Coronary artery (tissue), 2 donors: ENCODE data around the gene RPS24.

ENCODE experiments used
- DNase-seq: peaks from one replicate; pipeline ENCODE4 v3.0.0-alpha.2; 2017; ENCODE audit warnings: low spot score
- H3K27ac ChIP-seq, 2 donors: fragments of 200-600 bp; sonication (generic); one replicate each; pipeline ENCODE4 v1.5.1; 2016 to 2019
- H3K4me3 ChIP-seq: fragments of 200-600 bp; sonication (generic); 2 replicates; pipeline ENCODE4 v1.5.1; 2016; ENCODE audit warnings: mild to moderate bottlenecking, moderate library complexity
- CTCF ChIP-seq: fragments of 200-600 bp; sonication (generic); IDR thresholded peaks from one replicate; pipeline ENCODE4 v1.5.1; 2019; ENCODE audit warnings: antibody characterized with exemption

The RPS24 gene

GRCh38 chr10:78025685-78026364, 7.8 kb upstream of the RPS24 start:
- no peak overlapping the region for H3K4me3 ChIP-seq
- DNase-seq, result no peak
- TF ChIP-seq CTCF, result no peak
- H3K27ac ChIP-seq, result no peak overlapping the region

GRCh38 chr10:78028438-78029268, 5.0 kb upstream of the RPS24 start:
- no peak for DNase-seq
- peak overlapping the region; percentile 76 for H3K4me3 ChIP-seq
- peak overlapping the region; percentile 74 to 77 for H3K27ac ChIP-seq
- TF ChIP-seq CTCF, result no peak

GRCh38 chr10:78029269-78030226, 4.1 kb upstream of the RPS24 start, which contains the start of gene POLR3A:
Gene POLR3A (minus strand): TSS chr10:78029515. CDS start chr10:78029407, 108 bp downstream.
- H3K4me3 ChIP-seq, result peak within 1 kb of the TSS; percentile 76
- peak; percentile 54 for TF ChIP-seq CTCF
- DNase-seq, result peak; percentile 95
- peak within 1 kb of the TSS; percentile 74 to 77 for H3K27ac ChIP-seq

- peak overlapping the region; percentile 91 for H3K4me3 ChIP-seq
- no peak for DNase-seq
- no peak for TF ChIP-seq CTCF
- H3K27ac ChIP-seq, result peak overlapping the region; percentile 38 to 82
These were observed 351 bp upstream of the RPS24 start for GRCh38 chr10:78033387-78033636.

- Histone ChIP-seq H3K27ac (peak overlapping the region in 1 of 2 donors; percentile 82), H3K4me3 (peak overlapping the region; percentile 91)
- no peak for DNase-seq
- no peak for TF ChIP-seq CTCF
These were observed 1.4 kb downstream of the RPS24 start for GRCh38 chr10:78035025-78035424.

- H3K27ac ChIP-seq, result no peak overlapping the region
- TF ChIP-seq CTCF, result no peak
- peak overlapping the region; percentile 91 for H3K4me3 ChIP-seq
- DNase-seq, result no peak
These were observed 1.8 kb downstream of the RPS24 start for GRCh38 chr10:78035437-78035836.
